Islet of Langerhans (tissue), 1 donor: Measurements from ENCODE around the gene RTTN.

Source experiments
- FAIRE-seq: peaks from one replicate; lab custom pipeline; 2011; peaks lifted over from hg19 to GRCh38; lab: Jason Lieb, UNC

Gene RTTN

DNA sequence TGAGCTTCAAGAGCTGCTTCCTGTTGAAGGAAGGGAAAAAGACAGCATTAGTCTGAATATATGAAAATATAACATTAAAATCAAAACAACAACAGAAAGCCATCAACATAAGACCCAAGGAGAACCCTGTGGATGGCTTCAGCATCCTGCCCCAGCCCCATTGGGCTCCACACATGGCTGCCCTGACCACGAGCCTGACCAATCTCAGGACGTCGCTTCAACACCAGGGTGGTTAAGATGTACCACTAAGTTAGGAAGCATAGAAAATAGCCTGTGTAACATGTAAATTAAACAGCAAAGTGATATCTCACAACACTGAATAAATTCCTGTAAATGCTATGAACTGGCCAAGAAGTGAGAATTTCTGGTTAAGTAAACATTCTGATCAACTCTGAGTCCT is 180.7 kb downstream of the RTTN start:
- no peak for FAIRE-seq

DNA sequence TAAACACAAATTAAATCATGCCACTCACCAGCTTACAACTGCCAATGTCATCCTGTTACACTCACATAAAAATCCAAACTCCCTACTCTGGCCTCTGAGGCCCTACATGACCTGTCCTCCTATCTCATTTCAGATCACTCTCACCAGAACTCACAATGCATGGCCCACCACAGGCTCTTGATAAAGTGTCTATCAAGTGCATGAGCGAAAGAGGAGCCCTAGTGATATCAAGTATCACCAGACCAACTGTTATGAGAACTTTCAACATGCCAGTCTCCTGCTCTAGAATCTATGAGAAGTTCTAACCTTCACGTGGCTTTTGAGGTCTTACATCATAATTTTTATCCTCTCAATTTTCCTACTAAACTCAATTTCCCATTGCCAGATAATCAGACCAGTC is 181.4 kb downstream of the RTTN start:
- no peak for FAIRE-seq

DNA sequence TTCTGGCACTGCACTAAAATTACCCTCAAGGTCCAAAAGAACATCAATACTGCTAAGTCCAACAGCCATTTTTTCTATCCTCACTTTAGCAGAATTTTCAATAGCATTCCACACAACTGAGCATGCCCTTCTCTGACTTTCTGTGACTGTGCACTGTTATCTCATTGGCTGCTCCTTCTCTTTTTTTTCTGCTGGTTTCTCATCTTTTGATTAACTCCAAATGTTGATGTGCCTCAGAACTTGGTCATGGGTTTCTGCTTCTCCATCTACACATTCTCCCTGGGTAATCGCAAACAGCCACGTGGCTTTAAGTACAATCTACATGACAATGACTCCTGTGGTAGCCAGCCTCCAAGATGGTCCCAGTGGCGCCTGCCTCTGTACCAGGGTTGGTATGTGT is 182.9 kb downstream of the RTTN start:
- no peak for FAIRE-seq

DNA sequence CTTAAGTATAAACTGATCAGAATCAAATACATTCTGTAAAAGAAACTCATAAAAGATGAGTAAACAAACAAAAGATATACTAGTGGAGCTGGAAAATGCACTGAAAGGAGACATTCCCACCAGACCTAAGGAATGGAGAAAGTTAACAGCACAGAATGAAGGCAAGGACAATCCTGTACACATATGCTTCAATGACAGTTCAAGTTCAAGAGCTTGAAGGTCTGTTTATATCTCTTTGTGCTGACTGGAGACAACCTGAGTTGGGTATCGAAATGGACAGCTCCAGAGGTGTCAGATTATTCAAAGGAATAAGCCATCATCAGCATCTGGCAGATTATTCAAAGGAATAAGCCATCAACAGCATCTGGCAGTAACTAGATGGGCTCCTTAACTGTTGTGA is 184.0 kb downstream of the RTTN start:
- no peak for FAIRE-seq

DNA sequence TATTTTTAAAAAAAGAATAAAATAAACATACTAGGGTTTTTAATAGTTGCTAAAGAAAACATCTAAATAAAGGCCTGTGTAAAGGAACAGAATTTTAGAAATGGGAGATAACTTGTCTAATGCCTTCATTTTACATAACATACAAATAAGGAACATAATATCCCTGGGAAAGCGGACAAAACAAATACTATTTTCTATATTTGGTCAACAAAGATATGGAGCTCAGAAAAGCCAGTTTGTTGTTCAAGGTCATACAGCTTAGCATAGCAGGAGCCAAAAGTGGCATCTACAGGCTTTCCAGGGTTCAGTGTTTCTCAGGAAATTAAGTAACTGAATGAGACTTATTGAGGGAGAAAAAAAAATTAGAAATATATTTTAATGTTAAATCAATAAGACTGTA is 184.4 kb downstream of the RTTN start:
- FAIRE-seq = no peak

DNA sequence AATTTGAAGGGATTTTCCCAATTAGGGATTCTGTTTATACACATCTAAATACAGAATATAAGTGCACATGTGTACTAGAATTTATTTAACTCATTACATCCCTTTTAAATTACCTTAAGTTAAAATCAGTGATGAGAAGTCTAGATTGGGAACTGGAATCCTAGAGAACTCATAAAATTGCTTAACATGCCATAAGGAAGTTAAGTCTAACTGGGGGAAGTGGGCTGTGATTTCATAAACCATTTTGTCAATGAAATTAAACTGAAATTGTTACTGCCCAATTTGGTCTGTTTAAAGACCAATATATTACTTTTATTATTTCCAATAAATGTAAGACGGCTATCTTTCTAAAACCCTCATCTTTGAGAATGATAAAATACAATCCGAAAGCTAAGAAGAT is 185.5 kb downstream of the RTTN start:
- FAIRE-seq = no peak

DNA sequence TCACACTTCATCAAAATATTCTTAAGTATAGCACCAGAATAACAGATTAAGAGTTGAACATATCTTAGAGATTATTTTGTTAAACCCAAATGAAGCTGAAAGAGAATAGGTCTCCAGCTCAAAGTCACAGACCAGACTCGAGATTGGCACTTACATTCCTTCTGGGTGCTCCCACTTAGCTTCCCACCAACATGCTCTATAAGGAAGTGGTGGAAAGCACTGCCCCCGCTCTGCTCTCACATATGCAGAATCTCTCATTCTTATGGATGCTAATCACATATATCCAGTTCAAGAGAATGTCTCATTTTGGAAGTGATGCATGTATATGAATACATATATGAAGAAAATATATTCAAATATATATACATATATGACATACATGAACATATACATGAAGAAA is 186.4 kb downstream of the RTTN start:
- no peak for FAIRE-seq

DNA sequence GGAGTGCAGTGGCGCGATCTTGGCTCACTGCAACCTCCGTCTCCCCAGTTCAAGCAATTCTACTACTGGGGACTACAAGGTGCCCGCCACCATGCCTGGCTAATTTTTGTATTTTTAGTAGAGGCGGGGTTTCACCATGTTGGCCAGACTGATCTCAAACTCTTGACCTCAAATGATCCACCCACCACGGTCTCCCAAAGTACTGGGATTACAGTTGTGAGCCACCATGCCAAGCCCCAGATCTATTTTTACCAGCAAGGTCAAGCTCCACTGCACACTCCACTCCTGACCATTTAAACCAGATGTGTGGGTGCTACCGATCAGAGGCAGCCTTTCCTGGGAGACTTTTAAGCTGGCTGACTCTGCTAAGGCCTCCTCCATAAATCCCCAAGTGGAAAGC is 190.4 kb downstream of the RTTN start:
- no peak for FAIRE-seq

DNA sequence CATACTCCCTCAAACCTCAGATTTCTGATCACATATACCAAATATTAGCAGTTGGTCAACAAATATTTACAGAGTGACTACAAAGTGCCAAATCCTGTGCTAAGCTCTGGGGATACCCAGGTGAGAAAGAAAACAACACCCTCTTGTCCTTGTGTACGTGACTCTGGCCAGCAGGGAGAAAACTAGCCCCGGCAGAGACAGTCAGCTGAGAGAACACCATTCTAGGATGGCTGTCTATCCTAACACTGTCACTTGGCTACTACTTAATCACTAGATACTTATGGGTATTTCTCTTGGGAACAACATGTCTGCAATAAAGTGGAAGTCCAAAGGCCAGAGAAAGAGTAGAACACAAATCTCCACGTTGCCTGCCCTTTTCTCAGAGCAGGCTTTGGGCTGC is 199.9 kb downstream of the RTTN start:
- no peak for FAIRE-seq

DNA sequence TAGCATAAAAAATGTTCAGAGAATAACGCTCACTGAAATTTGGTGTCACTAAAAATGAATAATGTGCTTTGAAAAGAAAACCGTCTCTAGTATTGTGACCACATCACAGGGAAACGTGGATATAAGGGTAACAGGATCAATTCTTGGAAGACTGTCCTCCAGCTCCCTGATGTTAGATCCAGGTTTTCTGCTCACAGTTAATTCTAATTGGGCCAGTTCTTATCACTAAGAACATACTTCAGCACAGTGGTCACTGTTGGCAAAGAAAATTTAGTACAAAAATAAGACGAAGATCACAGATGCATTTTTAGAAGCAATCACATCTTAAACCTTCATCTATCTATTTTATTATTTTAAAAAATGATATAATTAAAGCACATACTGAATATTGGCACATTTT is 200.8 kb downstream of the RTTN start:
- FAIRE-seq = no peak

DNA sequence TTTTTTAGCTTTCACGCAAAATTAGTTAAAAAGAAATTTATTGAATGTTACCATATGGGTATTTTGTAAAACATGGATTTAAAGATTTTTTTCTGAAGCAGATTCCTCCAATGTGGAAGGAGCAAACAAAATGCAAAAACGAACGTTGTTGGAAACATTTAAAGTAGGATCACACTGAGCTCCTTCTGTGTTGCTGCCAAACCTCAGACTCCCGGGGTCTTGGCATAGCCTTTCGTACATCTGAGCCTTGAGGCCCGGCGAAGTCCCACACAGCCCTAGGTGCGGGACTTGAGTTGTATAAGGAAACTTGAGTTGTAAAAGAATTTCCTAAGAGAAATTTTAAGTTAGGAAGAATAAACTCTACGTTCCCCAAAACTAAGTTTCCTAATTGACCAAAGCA is 205.8 kb downstream of the RTTN start:
- no peak for FAIRE-seq

DNA sequence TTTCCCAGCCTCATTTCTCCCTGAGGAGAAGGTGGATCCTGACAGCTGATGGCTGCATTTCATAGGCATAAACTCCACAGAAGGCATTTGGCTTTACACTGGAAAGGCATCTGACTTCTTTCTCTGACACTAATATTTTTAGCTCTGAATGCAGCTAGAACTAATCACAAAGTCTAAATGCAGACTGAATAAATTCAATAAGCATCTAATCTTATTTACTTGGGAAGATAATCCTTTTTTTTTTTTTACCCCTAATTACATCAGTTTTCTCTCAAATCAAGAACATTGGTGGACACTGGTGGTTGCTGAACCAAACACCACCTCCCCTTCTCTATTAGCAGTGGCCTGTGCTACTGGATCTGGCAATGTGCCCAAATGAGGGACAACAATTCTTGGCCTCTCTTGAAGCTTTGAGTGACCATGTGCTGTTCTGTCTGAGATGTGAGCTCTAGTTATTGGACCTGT is 206.9 kb downstream of the RTTN start:
- FAIRE-seq = no peak

DNA sequence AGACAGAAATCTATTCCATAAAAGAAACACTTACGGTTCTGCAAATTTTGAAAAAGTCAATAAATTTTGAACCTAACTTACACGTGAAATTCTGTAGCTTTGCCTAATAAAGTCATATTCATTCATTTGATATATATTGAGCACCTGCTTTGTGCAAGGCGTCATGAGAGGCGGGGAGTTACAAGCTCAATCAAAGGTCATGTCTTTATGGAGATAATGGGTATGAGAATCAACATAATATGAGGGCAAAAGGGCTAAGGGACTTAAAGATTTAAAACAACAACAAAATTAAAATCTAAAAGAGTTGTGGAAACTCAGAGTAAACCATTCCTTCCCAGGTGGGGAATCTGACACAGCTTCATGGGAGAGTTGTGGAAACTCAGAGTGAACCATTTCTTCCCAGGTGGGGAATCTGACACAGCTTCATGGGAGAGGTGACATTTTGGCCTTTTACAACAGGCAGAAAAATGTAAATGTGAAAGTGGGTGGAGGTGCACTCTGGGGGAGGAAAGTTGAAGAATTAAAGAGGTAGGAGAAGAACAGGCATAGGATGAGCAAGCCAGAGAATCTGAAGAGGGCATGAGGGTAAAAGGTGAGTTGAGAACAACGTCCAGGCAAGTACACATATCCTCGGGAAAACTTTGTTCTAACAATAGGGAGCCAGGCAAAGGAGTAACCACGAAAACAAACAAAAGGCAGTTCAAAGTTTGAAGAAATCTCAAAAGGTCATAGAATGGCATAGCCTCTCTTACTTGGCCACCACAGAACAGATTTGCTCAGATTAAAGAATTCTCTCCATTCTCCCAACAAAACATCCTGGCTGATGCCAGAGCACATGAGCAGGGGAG is 208.3 kb downstream of the RTTN start:
- FAIRE-seq = no peak

DNA sequence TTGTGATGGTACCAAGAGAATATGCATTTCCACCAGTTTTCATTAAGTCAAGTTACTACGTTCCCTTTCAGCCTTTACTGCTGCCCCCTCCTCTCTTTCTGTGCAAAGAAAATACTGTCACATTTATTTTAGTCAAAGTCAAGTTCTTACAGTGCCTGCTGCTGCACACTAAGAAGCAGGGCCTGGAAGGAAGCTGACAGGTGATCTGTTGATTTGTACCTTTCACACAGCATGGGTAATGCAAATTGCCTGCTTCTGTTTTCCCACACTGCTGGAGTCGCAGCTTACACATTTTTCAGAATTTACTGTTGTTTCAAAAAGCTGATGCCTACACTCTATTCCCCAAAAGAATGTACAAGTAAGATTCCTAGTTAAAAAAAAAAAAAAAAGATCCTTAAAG is 209.1 kb downstream of the RTTN start:
- no peak for FAIRE-seq

DNA sequence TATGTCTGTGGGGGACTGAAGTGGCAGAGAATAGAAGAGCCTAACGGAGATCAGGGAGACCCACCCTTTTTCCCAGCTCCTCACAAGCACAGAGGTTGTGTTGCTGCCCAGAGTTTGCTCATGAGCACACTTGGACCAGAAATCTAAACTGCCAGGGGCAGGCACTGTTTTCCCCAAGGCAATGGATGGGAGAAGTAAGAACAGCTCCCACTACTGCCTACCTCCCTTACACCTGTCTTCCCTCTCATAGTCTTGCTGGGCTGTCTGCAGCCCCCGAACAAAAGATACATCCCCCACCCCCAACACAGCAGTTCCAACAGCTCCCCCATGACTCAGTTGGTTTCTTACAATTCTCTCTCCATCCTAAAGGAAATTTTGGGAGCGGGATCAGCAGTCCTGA is 209.7 kb downstream of the RTTN start:
- FAIRE-seq = no peak

DNA sequence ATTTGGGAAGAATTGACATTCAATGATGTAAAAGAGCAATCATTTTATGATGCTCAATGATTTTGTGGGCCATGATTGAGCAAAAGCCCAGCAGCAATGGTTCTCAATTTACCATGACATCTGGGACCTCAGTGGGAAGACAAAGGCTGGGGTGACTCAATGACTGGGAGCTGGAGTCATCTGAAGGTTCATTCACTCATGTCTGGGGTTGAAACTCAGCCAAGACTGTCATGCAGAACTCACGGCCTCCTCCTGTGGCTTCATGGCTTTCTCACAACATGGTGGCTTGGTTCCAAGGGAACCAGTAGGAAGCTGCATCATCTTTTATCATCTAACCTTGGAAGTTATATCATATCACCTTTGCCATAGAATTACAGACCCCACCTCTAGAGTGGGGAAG is 212.7 kb downstream of the RTTN start:
- FAIRE-seq = no peak

DNA sequence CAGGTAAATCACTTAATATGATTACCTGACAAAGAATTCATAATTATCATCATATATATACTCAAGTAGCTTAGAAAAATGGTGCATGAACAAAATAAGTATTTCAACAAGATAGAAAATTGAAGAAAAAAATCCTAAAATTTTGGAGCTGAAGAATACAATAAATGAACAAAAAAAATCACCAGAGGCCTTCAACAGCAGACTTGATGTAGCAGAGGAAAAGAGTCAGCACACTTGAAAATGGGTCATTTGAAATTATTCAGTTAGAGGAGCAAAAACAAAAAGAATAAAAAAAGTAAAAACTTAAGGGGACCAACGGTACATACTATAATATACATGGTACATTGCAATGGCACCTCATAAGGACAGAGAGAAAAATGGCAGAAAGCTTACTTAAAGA is 217.6 kb downstream of the RTTN start:
- FAIRE-seq = no peak

DNA sequence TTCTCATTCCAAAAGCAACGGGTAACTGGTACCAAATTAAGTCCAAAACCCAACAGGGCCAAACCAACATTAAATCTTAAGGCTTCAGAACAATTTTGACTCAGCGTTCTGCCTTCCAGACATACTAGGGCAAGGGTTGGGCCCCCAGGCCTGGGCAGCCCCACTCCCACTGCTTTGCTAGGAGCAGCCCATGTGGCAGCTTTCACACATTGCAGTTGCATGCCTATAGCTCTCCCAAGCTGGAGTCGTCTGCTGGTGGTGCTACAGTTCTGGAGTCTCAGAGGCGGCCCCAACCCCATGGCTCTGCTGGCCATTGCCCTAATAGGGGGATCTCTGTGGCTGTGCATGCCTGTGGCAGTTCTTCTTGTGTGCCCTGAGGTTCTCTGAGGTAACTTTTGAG is 220.2 kb downstream of the RTTN start:
- FAIRE-seq = no peak

DNA sequence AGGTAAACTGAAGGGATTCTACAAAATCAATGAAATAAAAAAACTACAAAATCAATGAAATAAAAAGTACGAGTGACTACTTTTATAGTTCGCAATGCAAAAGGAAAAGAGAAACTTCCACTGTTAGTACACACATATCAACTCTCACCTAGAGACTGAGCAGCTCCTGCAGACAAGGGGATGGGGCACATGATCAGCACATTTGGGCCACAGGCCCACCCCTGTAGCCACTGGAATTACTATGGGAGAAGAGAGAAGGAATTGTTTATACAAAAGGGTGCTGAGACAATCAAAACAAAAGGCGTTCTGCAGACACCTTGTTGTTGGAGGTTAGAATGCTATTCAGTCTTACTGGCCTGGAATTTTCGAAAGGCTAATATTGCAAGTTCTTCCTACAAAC is 223.1 kb downstream of the RTTN start:
- FAIRE-seq = no peak

DNA sequence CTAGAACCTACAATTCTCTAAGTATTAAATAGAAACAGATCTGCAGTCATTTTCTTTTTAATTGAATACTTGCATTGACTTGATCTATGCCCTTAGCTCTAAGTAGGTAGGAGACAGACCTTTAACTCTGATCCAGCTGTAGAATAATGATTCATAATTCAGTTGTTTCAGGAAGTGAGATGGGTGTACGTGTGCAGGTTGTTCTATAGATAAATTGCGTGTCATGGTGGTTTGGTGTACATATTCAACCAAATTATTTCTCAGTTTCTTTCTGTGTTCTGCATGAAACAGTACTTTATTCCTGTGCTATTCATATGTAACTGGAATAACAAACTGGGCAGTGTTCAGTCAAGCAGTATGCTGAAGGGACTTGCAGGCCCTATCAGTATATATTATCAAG is 223.5 kb downstream of the RTTN start:
- FAIRE-seq = no peak

DNA sequence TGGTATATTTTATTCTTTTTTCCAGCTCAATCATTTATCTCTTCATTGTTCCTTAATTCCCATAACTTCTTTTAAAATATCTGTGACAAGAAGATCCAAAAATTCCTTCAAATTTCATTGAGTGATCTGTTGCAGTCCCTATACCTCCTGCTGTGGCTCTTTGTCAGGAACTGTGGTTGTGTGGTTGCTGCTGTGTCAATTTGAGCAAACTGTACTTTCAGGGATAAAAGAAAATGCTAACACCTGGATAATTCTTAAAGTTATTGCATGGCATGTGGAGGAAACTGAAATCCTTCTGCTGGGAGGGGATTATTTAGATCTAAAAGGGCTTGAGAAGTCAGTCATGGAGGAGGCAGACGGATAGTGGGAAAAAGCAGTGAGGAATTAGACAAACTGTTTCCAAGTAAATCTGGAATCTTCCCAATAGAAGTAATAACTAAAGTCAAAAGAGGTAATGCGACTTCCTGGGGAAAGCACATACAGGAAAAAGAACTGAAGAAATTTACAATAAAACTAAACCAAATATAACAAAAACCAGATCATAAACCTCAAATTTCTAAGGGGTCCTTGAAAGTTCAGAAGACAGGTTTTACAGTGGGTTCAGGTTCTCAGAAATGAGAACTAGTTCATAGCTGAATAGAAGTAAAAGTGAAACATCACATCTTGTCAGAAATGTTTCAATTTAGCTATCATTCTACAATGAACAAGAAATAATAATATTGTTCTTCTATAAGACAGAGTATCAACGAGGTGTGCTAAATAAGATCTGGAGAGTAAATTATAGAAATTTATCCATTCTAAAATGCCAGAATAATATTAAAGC is 224.3 kb downstream of the RTTN start:
- FAIRE-seq = no peak

DNA sequence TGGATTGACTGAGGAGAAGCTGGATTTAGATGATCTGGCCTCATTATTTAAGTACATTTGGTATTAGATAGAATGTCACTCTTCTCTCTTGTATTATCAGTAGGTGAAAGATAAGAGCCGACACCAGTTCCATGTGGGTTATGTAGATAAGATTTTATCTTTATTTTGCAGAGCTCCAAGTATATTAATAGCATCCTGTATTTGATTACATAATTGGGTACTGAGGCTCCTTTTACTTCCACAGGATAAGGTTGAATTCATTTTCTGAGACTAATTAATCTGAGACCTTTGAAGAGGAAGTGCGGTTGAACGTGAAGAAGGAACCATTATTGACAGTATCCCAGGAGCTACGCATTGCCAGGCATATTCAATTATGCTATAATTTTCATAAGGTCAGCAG is 225.0 kb downstream of the RTTN start:
- no peak for FAIRE-seq
